Activated CD8-positive, alpha-beta memory T cell treated with anti-CD3 and anti-CD28 coated beads for 1 hour (primary cell): Measurements from ENCODE around the gene KRTAP9-9.
"Not testable (repeated sequence)": the region's sequence is repeated elsewhere in the genome, so short reads cannot be mapped to it uniquely, and the experiment has no call there.

ENCODE experiments used
- DNase-seq, 2 donors: peaks; one replicate each; pipeline ENCODE4 v3.0.0-alpha.2; 2020; ENCODE audit warnings: low read depth in 1 of 2; ENCODE audit errors: extremely low read depth in 1 of 2

Gene KRTAP9-9

DNA sequence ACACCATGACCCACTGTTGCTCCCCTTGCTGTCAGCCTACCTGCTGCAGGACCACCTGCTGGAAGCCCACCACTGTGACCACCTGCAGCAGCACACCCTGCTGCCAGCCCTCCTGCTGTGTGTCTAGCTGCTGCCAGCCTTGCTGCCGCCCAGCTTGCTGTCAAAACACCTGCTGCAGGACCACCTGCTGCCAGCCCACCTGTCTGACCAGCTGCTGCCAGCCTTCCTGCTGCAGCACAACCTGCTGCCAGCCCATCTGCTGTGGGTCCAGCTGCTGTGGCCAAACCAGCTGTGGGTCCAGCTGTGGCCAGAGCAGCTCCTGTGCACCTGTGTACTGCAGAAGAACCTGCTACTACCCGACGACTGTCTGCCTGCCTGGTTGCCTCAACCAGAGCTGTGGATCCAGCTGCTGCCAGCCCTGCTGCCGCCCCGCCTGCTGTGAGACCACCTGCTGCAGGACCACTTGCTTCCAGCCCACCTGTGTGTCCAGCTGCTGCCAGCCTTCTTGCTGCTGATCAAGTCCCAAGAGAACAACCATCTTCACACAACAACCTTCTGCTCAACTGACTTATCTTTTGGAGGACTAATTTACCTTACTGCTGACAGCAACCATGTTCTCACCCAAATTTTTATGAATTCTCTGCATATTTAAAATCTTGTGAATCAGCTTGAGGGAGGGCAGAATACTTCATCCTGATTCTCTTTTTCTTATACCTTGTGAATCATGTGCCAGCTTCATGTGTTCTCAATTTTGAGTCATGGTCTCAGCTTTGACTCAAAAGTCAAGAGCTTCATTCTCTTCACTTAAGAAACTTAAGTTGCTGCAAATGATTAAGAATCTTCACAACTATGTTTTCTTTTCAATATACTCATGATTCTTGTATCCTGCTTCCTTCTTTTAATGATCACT is at the start of gene KRTAP9-9:
TSS of gene KRTAP9-9 (plus strand) at position 4 of the 910 bp plus-strand sequence.
- DNase-seq: not testable (repeated sequence)

DNA sequence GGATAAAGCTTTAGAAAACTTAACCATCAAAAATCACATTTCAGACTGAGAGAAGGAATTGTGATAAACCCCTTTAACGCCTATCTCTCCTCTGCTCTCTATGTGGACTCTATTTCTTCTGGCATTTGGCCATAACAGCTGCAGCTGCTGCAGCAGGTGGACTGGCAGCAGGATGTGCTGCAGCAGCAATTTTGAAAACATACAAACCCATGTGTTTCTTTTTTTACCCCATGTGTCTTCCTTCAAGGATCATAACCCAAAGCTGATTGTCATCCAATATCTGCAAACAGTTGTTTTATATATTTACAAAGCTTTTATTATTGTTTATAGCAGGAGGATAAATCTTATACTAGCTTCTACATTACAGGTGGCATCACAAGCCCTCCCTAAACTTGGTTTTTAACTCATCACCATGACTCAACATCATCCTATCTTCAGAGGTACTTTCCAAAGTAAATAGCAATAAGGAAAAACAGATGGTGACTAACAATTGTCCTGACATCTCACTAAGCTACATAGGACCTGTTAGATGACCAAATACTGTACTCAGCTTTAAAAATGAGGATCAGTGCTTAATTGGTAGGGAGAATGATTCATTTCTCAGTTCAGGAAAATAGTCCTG is 43.2 kb upstream of the KRTAP9-9 start:
- DNase-seq: no peak

- DNase-seq: no peak
These were observed 42.5 kb upstream of the KRTAP9-9 start for GRCh38 chr17:41212524-41213169.

DNA sequence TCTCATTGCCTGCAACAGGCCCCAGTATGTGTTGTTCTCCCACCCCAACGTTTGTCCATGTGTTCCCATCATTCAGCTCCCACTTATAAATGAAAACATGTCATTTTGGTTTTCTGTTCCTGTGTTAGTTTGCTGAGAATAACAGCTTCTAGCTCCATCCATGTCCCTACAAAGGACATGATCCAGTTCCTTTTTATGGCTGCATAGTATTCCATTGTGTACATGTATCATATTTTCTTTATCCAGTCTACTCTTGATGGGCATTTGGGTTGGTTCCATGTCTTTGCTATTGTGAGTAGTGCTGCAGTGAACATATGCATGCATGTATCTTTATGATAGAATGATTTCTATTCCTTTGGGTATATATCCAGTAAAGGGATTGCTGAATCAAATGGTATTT is 39.5 kb upstream of the KRTAP9-9 start:
- no peak for DNase-seq

- no peak for DNase-seq
These were observed 31.4 kb upstream of the KRTAP9-9 start for GRCh38 chr17:41223821-41224220.

DNA sequence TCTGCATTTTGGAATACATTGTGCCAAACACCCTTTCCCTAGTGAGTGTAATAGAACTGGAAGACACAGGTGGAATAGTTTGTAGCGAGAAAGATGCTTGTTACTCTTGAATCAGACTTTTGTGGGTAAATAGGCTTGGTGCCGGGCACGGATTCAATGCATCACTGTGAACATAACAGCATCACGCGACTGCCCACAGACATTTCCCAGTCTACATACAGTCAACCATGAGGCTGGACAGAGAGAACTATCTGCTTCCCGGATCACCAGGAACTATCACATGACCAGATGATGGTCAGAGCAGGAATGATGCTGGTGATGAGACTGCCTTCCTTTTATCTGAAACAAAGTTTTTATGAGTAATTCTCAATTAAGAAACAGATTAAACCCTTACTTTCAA is 29.1 kb upstream of the KRTAP9-9 start:
- no peak for DNase-seq

DNA sequence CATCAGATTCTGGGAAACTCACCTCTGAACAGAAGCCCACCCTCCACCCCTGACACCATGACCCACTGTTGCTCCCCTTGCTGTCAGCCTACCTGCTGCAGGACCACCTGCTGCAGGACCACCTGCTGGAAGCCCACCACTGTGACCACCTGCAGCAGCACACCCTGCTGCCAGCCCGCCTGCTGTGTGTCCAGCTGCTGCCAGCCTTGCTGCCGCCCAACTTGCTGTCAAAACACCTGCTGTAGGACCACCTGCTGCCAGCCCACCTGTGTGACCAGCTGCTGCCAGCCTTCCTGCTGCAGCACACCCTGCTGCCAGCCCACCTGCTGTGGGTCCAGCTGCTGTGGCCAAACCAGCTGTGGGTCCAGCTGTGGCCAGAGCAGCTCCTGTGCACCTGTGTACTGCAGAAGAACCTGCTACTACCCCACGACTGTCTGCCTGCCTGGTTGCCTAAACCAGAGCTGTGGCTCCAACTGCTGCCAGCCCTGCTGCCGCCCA is 28.5 kb upstream of the KRTAP9-9 start, which contains the start of gene KRTAP9-2:
TSS of gene KRTAP9-2 (plus strand) at position 51 of the 498 bp plus-strand sequence. CDS start at position 58, 7 bp downstream.
- DNase-seq: not testable (repeated sequence)

- no peak for DNase-seq
These were observed 25.1 kb upstream of the KRTAP9-9 start for GRCh38 chr17:41230094-41230493.

DNA sequence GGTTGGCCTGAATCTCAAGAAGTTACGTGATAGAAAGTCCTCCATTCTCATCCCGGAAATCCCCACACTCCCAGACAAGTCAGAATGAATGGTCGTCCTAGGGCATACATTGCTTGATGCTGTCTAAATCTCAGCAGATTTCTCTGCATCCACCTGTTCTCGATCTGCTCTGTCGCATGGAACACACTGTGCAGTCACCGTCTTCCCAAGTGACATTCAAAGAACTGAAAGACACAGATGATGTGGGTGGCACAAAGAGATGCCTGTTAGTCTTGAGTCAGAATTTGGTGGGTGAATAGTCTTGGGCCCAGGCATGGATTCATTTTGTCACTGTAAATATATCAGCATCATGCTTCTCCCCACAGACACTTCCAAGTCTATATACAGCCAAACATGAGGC is 23.5 kb upstream of the KRTAP9-9 start:
- no peak for DNase-seq

DNA sequence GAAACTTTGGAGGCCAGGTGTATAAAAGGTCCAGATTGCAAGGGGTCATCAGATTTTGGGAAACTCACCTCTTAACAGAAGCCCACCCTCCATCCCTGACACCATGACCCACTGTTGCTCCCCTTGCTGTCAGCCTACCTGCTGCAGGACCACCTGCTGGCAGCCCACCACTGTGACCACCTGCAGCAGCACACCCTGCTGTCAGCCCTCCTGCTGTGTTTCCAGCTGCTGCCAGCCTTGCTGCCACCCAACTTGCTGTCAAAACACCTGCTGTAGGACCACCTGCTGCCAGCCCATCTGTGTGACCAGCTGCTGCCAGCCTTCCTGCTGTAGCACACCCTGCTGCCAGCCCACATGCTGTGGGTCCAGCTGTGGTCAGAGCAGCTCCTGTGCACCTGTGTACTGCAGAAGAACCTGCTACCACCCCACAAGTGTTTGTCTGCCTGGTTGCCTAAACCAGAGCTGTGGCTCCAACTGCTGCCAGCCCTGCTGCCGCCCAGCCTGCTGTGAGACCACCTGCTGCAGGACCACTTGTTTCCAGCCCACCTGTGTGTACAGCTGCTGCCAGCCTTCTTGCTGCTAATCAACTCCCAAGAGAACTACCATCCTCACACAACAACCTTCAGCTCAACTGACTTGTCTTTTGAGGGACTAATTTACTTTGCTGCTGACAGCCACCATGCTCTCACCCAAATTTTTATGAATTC is 22.6 kb upstream of the KRTAP9-9 start, which contains the start of gene KRTAP9-3:
TSS of gene KRTAP9-3 (plus strand) at position 51 of the 707 bp plus-strand sequence. CDS start at position 104, 53 bp downstream.
- not testable (repeated sequence) for DNase-seq

DNA sequence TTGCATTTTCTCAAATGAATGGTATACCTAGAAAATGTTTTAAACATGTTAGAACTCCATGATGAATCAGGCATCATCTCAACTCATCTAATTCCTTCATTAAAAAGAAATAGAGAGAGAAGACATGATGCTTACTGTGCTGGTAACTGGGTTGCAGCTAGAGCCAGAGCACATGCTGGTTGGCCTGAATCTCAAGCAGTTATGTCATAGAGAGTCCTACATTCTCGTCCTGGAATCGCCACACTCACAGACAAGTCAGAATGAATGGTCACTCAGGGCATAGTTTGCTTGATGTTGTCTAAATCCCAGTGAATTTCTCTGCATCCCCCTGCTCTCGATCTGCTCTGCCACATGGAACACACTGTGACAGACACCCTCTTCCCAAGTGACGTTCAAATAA is 18.1 kb upstream of the KRTAP9-9 start:
- DNase-seq: not testable (repeated sequence)

GRCh38 chr17:41237949-41238437 is 17.2 kb upstream of the KRTAP9-9 start, which contains the start of gene KRTAP9-8:
Gene KRTAP9-8, plus strand, starts transcription at chr17:41237999. Its CDS starts 53 bp downstream, at chr17:41238052.
- not testable (repeated sequence) for DNase-seq

DNA sequence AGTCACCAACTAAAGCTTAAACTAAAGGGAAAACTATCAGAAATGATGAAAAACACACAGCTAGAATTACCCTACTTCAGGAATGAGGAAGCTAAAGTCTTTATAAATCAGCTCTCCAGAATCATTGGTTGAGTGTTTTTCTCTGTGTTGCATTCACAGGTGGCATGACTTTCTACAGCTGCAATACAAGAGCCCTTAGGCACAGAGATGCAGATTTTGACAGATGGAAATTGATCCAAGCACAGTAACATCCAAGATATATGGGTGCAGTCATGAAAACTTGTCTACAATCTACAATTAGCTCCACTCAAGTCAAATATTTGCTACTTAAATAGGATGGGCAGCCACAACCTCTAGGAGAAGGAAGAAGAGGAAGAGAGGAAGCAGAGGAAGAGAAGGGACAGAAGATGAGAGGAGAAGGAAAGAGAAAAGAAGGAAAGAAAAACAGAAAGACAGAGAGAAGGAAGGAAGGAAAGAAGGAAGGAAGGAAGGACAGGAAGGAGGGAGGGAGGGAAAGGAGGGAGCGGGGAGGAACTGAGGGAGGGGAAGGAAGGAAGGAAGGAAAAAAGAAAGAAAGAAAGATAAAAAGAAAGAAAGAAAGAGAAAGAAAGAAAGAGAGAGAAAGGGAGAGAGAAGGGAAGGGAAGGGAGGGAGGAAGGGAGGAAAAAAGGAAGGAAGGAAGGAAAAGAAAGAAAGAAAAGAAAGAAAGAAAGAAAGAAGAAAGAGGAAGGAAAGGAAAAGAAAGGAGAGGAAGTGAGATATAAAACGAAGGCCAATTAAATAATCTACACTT is 8.0 kb upstream of the KRTAP9-9 start:
- not testable (repeated sequence) for DNase-seq

DNA sequence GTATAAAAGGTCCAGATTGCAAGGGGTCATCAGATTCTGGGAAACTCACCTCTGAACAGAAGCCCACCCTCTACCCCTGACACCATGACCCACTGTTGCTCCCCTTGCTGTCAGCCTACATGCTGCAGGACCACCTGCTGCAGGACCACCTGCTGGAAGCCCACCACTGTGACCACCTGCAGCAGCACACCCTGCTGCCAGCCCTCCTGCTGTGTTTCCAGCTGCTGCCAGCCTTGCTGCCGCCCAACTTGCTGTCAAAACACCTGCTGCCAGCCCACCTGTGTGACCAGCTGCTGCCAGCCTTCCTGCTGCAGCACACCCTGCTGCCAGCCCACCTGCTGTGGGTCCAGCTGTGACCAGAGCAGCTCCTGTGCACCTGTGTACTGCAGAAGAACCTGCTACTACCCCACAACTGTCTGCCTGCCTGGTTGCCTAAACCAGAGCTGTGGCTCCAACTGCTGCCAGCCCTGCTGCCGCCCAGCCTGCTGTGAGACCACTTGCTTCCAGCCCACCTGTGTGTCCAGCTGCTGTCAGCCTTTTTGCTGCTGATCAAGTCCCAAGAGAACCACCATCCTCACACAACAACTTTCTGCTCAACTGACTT is 5.4 kb upstream of the KRTAP9-9 start, which contains the start of gene KRTAP9-4:
TSS of gene KRTAP9-4 (plus strand) at position 51 of the 604 bp plus-strand sequence. CDS start at position 85, 34 bp downstream.
- not testable (repeated sequence) for DNase-seq

- no peak for DNase-seq
These were observed 3.9 kb upstream of the KRTAP9-9 start for GRCh38 chr17:41251261-41251660.

- DNase-seq: no peak
These were observed 323 bp upstream of the KRTAP9-9 start for GRCh38 chr17:41254861-41255260.

DNA sequence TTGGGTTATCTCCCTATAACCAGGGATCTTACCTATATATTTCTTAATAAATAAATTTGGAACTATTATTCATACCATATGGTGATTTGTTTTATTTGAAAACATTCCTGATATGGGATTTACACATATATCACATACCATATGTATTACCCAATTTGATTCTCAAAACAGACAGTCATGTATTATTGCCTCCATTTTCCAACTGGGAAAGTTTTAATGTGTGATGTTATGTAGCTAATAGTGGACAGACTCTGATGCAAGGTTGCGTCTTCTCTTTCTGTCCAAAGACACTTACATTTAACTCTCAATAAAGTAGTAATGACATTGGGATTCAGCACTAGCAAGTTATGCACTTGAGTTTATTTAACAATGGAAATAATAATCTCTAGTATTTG is 1.1 kb downstream of the KRTAP9-9 start:
- DNase-seq: no peak

GRCh38 chr17:41258406-41258805 is 3.2 kb downstream of the KRTAP9-9 start:
- no peak for DNase-seq

GRCh38 chr17:41263212-41263611 is 8.0 kb downstream of the KRTAP9-9 start:
- DNase-seq: no peak
